ENCODE data around the gene TSSC4. TPM values are rescaled to one million over a fixed set of nuclear protein-coding genes. Genes with fewer than 3 reads are reported as not detected.

TSSC4 gene
- total RNA-seq, 1 experiment from 2014 or later: 90.1 TPM

- Histone ChIP-seq H3K36me3 (peaks cover 50% of the 10 kb centered on the region), H3K27me3 (no peaks in the 10 kb centered on the region), H3K9me3 (no peaks in the 10 kb centered on the region), H3K4me3 (no peak overlapping the region)
- no peak for DNase-seq
Measured at GRCh38 chr11:2380807-2381350, 19.7 kb upstream of the TSSC4 start.

- peaks cover 56% of the 10 kb centered on the region for H3K36me3 ChIP-seq
- H3K4me3 ChIP-seq: no peak overlapping the region
Measured at GRCh38 chr11:2381494-2382128, 18.9 kb upstream of the TSSC4 start.

GRCh38 chr11:2382129-2382517 lies 18.4 kb upstream of the TSSC4 start:
- Histone ChIP-seq H3K4me3 (no peak overlapping the region), H3K9me3 (no peaks in the 10 kb centered on the region), H3K36me3 (peaks cover 60% of the 10 kb centered on the region), H3K27me3 (no peaks in the 10 kb centered on the region)
- no peak for DNase-seq

More at GRCh38 chr11:2381494-2382128, 18.9 kb upstream of the TSSC4 start:
- Histone ChIP-seq H3K9me3 (no peaks in the 10 kb centered on the region), H3K27me3 (no peaks in the 10 kb centered on the region)
- DNase-seq: no peak

GRCh38 chr11:2382936-2383851 lies 17.4 kb upstream of the TSSC4 start:
- peaks cover 60% of the 10 kb centered on the region for H3K36me3 ChIP-seq
- no peaks in the 10 kb centered on the region for H3K9me3 ChIP-seq
- DNase-seq: peak; percentile 3
- no peak overlapping the region for H3K4me3 ChIP-seq
- H3K27me3 ChIP-seq: no peaks in the 10 kb centered on the region

- H3K4me3 ChIP-seq: no peak overlapping the region
- peak; percentile 1 for DNase-seq
- no peaks in the 10 kb centered on the region for H3K27me3 ChIP-seq
- H3K36me3 ChIP-seq: peaks cover 64% of the 10 kb centered on the region
- no peaks in the 10 kb centered on the region for H3K9me3 ChIP-seq
Measured at GRCh38 chr11:2383852-2384804, 16.4 kb upstream of the TSSC4 start.

GRCh38 chr11:2385156-2386151 lies 15.1 kb upstream of the TSSC4 start:
- Histone ChIP-seq H3K36me3 (peaks cover 67% of the 10 kb centered on the region), H3K27me3 (no peaks in the 10 kb centered on the region), H3K9me3 (no peaks in the 10 kb centered on the region), H3K4me3 (no peak overlapping the region)
- DNase-seq: peak; percentile 0

- no peak overlapping the region for H3K4me3 ChIP-seq
- no peaks in the 10 kb centered on the region for H3K9me3 ChIP-seq
- peaks cover 59% of the 10 kb centered on the region for H3K36me3 ChIP-seq
- H3K27me3 ChIP-seq: no peaks in the 10 kb centered on the region
- DNase-seq: no peak
Measured at GRCh38 chr11:2386591-2386990, 14.0 kb upstream of the TSSC4 start.

- DNase-seq: no peak
- Histone ChIP-seq H3K27me3 (no peaks in the 10 kb centered on the region), H3K4me3 (no peak overlapping the region), H3K36me3 (peaks cover 59% of the 10 kb centered on the region), H3K9me3 (no peaks in the 10 kb centered on the region)
Measured at GRCh38 chr11:2387266-2387987, 13.1 kb upstream of the TSSC4 start.

- DNase-seq: no peak
- H3K9me3 ChIP-seq: no peaks in the 10 kb centered on the region
- H3K36me3 ChIP-seq: peaks cover 57% of the 10 kb centered on the region
- H3K4me3 ChIP-seq: no peak overlapping the region
- no peaks in the 10 kb centered on the region for H3K27me3 ChIP-seq
Measured at GRCh38 chr11:2388431-2389376, 11.8 kb upstream of the TSSC4 start.

- no peak for DNase-seq
- H3K9me3 ChIP-seq: no peaks in the 10 kb centered on the region
- H3K36me3 ChIP-seq: peaks cover 64% of the 10 kb centered on the region
Measured at GRCh38 chr11:2389377-2390026, 11.0 kb upstream of the TSSC4 start.

GRCh38 chr11:2390091-2390724 lies 10.3 kb upstream of the TSSC4 start:
- DNase-seq: no peak
- Histone ChIP-seq H3K27me3 (no peaks in the 10 kb centered on the region), H3K36me3 (peaks cover 63% of the 10 kb centered on the region), H3K4me3 (no peak overlapping the region), H3K9me3 (no peaks in the 10 kb centered on the region)

More at GRCh38 chr11:2389377-2390026, 11.0 kb upstream of the TSSC4 start:
- Histone ChIP-seq H3K27me3 (no peaks in the 10 kb centered on the region), H3K4me3 (no peak overlapping the region)

GRCh38 chr11:2390725-2391151 lies 9.8 kb upstream of the TSSC4 start:
- peaks cover 66% of the 10 kb centered on the region for H3K36me3 ChIP-seq
- DNase-seq: peak; percentile 28
- no peaks in the 10 kb centered on the region for H3K27me3 ChIP-seq
- no peaks in the 10 kb centered on the region for H3K9me3 ChIP-seq
- no peak overlapping the region for H3K4me3 ChIP-seq

Measured in MG63 (cell line).